ENCODE results near the gene SPEN. TPM values are rescaled to one million over a fixed set of nuclear protein-coding genes. Genes with fewer than 3 reads are reported as not detected.
"Not testable (repeated sequence)": the region's sequence is repeated elsewhere in the genome, so short reads cannot be mapped to it uniquely, and the experiment has no call there.

Gene SPEN
- total and polyA plus RNA-seq, 2 of the 13 experiments (the other 11 are each of a cell fraction or from before 2014, with no cell fraction given), result 4.8 to 14.0 TPM

DNA sequence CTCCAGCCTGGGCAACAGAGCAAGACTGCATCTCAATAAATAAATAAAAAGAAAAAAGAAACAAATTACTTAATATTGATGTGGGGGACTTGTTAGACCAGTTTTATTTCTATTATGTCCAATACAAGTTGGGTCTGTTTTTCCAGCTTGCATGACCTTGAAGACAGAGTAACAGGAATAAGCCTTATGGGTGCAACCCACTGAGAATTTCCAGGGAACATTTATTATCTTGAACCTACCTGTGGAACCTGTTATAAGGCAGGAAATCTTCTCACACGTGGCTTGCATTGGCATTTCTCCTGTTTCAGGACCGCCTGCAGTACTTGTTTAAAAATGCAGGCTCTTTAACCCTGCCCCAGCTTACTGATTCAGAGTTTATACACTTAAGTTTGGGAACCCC lies 64.4 kb downstream of the SPEN start (continued):
- TF ChIP-seq, protein P1, sequence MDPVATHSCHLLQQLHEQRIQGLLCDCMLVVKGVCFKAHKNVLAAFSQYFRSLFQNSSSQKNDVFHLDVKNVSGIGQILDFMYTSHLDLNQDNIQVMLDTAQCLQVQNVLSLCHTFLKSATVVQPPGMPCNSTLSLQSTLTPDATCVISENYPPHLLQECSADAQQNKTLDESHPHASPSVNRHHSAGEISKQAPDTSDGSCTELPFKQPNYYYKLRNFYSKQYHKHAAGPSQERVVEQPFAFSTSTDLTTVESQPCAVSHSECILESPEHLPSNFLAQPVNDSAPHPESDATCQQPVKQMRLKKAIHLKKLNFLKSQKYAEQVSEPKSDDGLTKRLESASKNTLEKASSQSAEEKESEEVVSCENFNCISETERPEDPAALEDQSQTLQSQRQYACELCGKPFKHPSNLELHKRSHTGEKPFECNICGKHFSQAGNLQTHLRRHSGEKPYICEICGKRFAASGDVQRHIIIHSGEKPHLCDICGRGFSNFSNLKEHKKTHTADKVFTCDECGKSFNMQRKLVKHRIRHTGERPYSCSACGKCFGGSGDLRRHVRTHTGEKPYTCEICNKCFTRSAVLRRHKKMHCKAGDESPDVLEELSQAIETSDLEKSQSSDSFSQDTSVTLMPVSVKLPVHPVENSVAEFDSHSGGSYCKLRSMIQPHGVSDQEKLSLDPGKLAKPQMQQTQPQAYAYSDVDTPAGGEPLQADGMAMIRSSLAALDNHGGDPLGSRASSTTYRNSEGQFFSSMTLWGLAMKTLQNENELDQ (CRISPR knock-in tag; IDR thresholded peaks at IDR 0.05; ENCODE audit: borderline replicate concordance), result no peak
- TF ChIP-seq GFI1 (CRISPR knock-in tag; IDR thresholded peaks at IDR 0.05; ENCODE audit: borderline replicate concordance) (no peak), FOXC1 (CRISPR knock-in tag; IDR thresholded peaks at IDR 0.05; ENCODE audit: borderline replicate concordance) (no peak), DMAP1 (CRISPR knock-in tag; IDR thresholded peaks at IDR 0.05) (no peak), ZNF883 (CRISPR knock-in tag; IDR thresholded peaks at IDR 0.05; ENCODE audit: not compliant biosample characterization) (no peak), KDM4B (CRISPR knock-in tag; IDR thresholded peaks at IDR 0.05) (no peak)
- TF ChIP-seq, protein P2, sequence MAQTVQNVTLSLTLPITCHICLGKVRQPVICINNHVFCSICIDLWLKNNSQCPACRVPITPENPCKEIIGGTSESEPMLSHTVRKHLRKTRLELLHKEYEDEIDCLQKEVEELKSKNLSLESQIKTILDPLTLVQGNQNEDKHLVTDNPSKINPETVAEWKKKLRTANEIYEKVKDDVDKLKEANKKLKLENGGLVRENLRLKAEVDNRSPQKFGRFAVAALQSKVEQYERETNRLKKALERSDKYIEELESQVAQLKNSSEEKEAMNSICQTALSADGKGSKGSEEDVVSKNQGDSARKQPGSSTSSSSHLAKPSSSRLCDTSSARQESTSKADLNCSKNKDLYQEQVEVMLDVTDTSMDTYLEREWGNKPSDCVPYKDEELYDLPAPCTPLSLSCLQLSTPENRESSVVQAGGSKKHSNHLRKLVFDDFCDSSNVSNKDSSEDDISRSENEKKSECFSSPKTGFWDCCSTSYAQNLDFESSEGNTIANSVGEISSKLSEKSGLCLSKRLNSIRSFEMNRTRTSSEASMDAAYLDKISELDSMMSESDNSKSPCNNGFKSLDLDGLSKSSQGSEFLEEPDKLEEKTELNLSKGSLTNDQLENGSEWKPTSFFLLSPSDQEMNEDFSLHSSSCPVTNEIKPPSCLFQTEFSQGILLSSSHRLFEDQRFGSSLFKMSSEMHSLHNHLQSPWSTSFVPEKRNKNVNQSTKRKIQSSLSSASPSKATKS (CRISPR knock-in tag; IDR thresholded peaks at IDR 0.05), result no peak
- TF ChIP-seq, protein P3, sequence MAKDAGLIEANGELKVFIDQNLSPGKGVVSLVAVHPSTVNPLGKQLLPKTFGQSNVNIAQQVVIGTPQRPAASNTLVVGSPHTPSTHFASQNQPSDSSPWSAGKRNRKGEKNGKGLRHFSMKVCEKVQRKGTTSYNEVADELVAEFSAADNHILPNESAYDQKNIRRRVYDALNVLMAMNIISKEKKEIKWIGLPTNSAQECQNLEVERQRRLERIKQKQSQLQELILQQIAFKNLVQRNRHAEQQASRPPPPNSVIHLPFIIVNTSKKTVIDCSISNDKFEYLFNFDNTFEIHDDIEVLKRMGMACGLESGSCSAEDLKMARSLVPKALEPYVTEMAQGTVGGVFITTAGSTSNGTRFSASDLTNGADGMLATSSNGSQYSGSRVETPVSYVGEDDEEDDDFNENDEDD (CRISPR knock-in tag; IDR thresholded peaks at IDR 0.05; ENCODE audit: borderline replicate concordance), result no peak
- TF ChIP-seq, protein P4, sequence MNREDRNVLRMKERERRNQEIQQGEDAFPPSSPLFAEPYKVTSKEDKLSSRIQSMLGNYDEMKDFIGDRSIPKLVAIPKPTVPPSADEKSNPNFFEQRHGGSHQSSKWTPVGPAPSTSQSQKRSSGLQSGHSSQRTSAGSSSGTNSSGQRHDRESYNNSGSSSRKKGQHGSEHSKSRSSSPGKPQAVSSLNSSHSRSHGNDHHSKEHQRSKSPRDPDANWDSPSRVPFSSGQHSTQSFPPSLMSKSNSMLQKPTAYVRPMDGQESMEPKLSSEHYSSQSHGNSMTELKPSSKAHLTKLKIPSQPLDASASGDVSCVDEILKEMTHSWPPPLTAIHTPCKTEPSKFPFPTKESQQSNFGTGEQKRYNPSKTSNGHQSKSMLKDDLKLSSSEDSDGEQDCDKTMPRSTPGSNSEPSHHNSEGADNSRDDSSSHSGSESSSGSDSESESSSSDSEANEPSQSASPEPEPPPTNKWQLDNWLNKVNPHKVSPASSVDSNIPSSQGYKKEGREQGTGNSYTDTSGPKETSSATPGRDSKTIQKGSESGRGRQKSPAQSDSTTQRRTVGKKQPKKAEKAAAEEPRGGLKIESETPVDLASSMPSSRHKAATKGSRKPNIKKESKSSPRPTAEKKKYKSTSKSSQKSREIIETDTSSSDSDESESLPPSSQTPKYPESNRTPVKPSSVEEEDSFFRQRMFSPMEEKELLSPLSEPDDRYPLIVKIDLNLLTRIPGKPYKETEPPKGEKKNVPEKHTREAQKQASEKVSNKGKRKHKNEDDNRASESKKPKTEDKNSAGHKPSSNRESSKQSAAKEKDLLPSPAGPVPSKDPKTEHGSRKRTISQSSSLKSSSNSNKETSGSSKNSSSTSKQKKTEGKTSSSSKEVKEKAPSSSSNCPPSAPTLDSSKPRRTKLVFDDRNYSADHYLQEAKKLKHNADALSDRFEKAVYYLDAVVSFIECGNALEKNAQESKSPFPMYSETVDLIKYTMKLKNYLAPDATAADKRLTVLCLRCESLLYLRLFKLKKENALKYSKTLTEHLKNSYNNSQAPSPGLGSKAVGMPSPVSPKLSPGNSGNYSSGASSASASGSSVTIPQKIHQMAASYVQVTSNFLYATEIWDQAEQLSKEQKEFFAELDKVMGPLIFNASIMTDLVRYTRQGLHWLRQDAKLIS (CRISPR knock-in tag; IDR thresholded peaks at IDR 0.05), result no peak

DNA sequence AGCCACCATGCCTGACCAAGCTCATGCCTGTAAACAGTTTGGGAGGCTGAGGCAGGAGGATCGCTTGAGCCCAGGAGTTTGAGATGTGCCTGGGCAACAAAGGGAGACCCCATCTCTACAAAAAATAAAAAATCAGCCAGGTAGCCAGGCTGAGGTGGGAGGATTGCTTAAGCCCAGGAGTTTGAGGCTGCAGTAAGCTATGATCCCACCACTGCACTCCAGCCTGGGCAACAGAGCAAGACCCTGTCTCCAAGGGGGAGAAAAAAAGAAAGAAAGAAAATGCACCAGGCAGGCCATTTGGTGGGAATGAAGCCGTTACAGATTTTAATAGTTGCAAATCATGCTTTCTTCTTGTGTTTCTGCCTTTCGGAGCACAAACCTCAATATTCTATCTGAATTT lies 66.1 kb downstream of the SPEN start:
- BruUV-seq (replicated peaks); H3K4me3 ChIP-seq (replicated peaks in 1 of 3; ENCODE audit: insufficient read depth in 1 of 3, low read depth in 2 of 3, low read length in 3 of 3); H3K27ac ChIP-seq (ENCODE audit: extremely low read length, insufficient read depth, low read length); H3K9me3 ChIP-seq (ENCODE audit: low read length); in situ Hi-C loops (cut with HindIII; ENCODE audit: extremely low pct_ligation_motif_present, low pct_unique_long_range_greater_than_20kb); H3K27me3 ChIP-seq (ENCODE audit: control insufficient read depth in 1 of 2, insufficient read depth in 2 of 2, low read length in 2 of 2); CTCF ChIA-PET (ENCODE audit: low intra/inter-chr PET ratio, low total read pairs); intact Hi-C loops (cut with micrococcal nuclease; ENCODE audit: unreplicated experiment); DNase-seq (ENCODE audit: low spot score); H4K20me1 ChIP-seq (ENCODE audit: insufficient read depth, low read length); H3K4me1 ChIP-seq (ENCODE audit: insufficient read depth, low read length); ATAC-seq; H2AFZ ChIP-seq (ENCODE audit: low read length); POLR2A ChIA-PET; FAIRE-seq; H3K4me2 ChIP-seq (ENCODE audit: low read depth, low read length); H3K9ac ChIP-seq (ENCODE audit: insufficient read depth, low read depth, low read length): not testable (repeated sequence)
- Histone ChIP-seq H3K36me3 (replicated peaks in 1 of 2; ENCODE audit: control insufficient read depth in 1 of 2, insufficient read depth in 2 of 2, low read length in 2 of 2) (peaks cover 20 to 78% of the 10 kb centered on the region in 2 experiments), H3K79me2 (ENCODE audit: insufficient read depth, low read length) (peaks cover 13% of the 10 kb centered on the region)
- WGBS (ENCODE audit: low lambda C conversion rate), result 98% methylated on average over 3 of the region's 3 CpGs
